Caki2 (cell line): ENCODE data around the gene CENPV. TPM values are rescaled to one million over a fixed set of nuclear protein-coding genes. Genes with fewer than 3 reads are reported as not detected.
A peak's percentile ranks its signal among the peaks of the same experiment; 100 is the strongest.

Experiments used
- DNase-seq: peaks from one replicate; pipeline ENCODE4 v3.0.0-alpha.2; 2015; ENCODE audit warnings: low read depth
- in situ Hi-C: cut with HindIII; loops from 2 replicates; pipeline ENCODE4 v1.10.0; 2016; ENCODE audit warnings: low sequenced_read_pairs, low pct_unique_long_range_greater_than_20kb, mixed read lengths
- total RNA-seq: library from RNA; depleted of rRNA; stranded (reverse); fragments of >200 nt; shearing (Covaris generic); gene quantifications from 2 replicates; pipeline ENCODE4 v1.2.3, GENCODE V29; 2014; ENCODE audit warnings: low replicate concordance

Gene CENPV
- total RNA-seq, 1 experiment from 2014 or later: 87.5 TPM

DNA sequence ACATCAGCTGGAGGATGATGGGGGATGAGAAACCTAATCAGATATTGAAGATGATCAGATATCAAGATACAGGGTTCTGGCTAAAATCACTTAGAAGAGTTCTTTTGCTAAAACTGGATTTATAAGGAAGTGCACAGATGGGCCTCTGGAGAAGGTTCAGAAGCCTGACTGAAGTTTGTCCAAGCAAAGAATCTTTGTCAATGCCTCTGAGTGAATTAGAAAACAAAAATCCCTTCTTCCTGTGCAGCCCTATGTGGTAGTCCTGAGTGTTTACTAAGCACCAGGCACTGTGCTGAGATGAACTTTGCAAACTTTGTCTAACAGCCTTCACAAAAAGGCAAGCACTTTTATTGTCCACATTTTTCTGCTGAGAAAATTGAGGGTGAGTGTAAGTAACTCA is 11.4 kb upstream of the CENPV start:
- no peak for DNase-seq
- in situ Hi-C loops: no loop called here

DNA sequence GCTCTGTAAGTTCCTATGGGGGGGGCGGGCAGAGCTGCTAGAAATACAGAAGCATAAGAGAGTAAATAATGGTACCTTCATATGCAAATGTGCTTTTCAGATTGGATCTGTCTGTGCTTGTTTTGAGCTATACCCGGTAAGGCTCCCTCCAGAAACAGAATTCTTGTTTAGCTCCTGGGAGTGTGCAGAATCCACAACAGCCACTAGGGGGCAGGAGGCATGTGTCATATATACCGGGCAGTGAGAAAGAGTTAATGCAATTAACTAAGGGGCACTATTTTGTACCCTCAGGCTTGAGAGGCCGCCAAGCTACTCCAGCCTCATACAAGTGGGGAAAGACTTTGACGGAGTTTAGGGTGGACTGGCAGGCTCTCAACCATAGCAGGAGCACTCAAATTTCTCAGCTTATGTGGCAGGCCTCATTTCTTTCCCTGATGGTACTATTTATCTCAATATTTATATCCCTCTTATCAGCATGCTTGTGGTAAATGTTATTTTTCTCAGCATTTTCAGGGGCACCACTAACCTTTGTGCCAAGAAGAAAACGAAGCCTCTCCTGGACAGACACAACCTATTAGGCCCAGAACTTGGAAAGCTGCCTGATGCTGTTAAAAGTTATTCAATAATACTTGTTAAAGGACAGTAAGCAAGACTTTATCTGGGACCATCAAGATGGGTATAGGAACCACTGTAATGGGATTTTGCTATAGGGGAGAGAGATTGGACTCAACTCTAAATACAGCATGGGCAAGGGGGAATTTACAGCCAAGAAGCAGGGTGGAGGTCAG is 10.7 kb upstream of the CENPV start:
- peak; percentile 46 for DNase-seq
- in situ Hi-C loops: no loop called here

DNA sequence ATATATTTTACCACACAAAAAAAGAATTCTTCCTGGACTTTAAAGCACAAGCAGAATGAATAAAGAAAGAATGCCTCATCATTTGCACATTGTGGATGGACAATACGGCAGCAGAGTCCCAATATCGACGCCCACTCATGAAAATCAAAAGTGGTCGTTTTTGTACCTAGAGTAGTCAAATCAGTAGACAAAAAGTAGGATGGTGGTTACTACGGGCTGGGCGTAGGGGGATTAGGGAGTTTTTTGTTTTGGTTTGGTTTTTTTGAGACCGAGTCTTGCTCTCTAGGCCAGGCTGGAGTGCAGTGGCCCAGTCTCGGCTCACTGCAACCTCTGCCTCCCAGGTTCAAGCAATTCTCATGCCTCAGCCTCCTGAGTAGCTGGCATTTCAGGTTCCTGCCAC is 8.6 kb upstream of the CENPV start:
- in situ Hi-C loops: no loop called here
- DNase-seq: no peak

- in situ Hi-C loops: no loop called here
- DNase-seq: no peak
Observed at GRCh38 chr17:16358394-16358793, 5.1 kb upstream of the CENPV start.

GRCh38 chr17:16354585-16354984 is 1.3 kb upstream of the CENPV start:
- no peak for DNase-seq
- in situ Hi-C loops: no loop called here

DNA sequence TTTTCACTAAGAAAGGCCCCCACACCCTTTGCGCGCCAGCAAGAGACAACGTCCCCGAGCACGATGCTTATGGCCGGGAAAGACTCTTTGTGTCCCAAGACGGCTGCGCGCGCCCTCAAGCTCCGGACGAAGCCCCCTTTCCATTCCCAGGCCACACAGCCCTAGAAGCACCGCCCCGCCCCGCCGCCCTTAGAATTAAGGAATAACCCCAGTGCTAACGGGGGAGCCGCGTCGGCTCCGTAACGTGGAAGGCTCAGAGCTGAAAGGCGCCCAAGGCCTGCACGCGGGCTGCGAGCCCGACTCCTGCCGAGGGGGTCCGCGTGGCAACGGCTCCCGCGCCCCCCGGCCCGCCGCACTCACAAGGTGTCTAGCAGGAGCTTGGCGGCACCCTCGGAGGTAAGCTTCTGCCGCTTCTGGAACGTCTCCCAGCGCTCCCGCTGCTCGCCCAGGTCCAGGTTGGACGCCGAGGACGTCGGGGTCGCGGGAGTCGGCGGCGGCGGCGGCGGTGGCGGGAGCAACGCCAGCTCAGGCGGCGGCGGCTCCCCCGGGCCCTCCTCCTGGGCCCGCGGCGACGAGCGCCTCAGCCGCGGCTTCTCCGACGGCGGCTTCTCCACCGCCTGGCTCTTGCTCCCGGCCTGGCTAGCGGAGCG is 477 bp downstream of the CENPV start:
- in situ Hi-C loops: no loop called here

DNA sequence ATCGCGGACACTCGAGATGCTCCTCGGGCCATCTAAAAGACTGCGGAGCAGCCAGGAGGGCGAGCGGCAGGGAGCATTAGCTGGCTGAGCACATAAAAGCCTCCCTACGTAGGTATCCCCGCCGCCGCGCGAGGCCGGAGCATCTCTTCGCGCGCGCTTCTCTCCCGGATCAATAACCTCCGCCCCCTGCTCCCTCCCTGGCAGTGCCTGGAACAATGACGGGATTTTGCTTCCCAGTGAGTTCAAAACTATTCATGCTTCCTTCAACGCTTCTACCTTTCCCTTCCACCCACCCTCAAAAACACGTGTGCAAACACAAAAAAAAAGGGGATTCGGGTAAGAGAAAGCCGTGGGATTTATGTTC is 984 bp downstream of the CENPV start:
- peak; percentile 6 for DNase-seq
- in situ Hi-C loops: no loop called here

More for the DNA sequence above, 477 bp downstream of the CENPV start:
- peak; percentile 60 for DNase-seq

DNA sequence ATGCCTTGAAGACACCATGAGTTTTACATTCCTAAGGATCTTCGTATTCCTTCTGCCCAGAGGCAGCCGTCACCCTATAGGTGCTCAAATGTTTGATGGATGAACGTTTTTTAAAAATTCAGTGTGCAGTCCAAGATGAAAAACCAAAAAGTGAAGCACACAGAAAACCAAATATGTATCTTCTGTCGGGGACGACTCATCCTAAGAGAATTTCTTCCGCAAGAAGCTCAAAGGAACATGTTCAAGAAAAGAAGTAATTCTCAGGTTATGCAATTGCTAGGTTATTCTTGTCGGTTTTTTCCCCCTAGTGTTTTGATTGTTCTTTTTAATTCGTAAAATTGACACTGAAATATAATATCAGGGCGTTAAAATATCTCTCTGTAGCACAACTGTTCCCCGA is 1.4 kb downstream of the CENPV start:
- in situ Hi-C loops: no loop called here
- DNase-seq: no peak

DNA sequence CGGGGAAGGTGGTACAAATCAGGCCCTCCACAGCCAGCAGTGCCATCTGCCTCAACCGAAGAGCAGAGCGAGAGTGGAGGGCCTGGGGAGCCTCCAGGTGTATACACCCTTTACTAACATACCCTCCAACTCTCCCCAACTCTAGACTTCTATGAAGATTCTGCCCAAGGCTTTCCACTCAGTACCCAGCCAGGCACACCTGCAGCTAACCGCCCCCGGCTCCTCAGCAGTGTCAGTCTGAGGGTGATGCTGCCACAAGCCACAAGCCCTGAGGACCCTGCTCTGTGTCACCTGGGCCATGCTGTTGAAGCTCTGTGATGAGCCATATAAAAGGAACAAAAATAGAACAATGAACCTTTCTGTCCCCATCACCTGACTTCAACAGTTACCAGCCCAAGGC is 3.8 kb downstream of the CENPV start:
- in situ Hi-C loops: no loop called here
- no peak for DNase-seq

DNA sequence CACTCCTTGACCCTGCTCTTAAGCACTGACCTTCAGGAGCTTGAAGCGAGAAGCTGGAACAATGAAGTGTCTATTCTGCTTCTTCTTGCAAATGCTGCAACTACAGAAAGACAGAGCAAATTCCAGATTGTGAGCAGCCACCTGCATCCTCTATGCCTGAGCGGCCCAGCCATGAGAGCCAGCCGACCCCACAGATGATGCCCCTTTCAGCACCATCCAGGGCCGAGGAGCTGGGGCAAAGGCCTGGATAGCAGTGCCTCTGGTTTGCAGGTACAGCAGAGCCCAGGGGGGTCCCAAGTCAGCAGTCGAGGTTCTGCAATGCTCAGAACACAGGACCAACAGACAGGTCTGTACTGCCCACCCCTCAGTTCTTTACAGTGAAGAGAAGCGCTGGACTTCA is 4.7 kb downstream of the CENPV start:
- in situ Hi-C loops: no loop called here
- DNase-seq: no peak

DNA sequence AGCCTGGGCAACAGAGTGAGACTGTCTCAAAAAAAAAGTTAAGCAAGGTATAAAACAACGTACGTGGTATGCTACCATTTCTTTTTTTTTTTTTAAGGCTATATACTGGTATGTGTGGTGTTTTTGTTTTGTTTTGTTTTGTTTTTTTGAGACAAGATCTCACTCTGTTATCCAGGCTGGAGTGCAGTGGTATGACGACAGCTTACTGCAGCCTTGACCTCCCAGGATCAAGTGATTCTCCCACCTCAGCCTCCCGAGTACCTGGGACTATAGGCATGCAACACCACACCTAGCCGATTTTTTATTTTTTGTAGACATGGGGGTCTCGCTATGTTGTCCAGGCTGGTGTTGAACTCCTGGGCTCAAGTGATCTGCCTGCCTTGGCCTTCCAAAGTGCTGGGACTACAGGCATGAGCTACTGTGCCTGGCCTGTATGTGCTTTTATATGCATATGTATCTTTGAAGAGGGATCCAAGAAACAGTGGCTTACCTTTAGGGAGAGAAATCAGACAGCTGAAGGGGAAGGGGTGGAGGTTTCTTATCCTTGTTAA is 6.5 kb downstream of the CENPV start:
- in situ Hi-C loops: no loop called here
- DNase-seq: no peak

DNA sequence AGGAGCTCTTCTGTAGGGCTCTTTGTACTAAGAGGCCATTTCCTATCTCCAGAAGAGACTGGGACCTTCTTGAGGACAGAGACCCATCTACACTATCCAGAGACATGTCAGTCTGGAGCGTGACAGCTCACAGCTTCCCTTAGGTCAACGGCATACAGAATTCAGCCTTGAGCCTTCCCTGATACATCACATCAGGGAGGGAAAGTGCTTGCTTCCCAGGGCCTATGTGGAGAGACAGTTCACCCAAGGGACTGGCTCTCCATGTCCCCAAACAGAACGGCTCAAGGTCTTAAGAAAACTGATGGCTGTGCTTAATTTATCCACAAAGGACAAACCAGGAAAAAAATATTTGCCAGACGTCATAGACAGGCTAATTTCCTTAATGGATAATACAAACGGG is 7.7 kb downstream of the CENPV start:
- in situ Hi-C loops: no loop called here
- no peak for DNase-seq

- in situ Hi-C loops: no loop called here
- no peak for DNase-seq
Observed at GRCh38 chr17:16343569-16343968, 9.7 kb downstream of the CENPV start.

GRCh38 chr17:16342979-16343378 is 10.3 kb downstream of the CENPV start:
- in situ Hi-C loops: no loop called here
- no peak for DNase-seq

- DNase-seq: no peak
- in situ Hi-C loops: no loop called here
Observed at GRCh38 chr17:16339959-16340358, 13.3 kb downstream of the CENPV start.

GRCh38 chr17:16339402-16339801 is 13.9 kb downstream of the CENPV start:
- DNase-seq: no peak
- in situ Hi-C loops: no loop called here

GRCh38 chr17:16338391-16338790 is 14.9 kb downstream of the CENPV start:
- in situ Hi-C loops: no loop called here
- DNase-seq: no peak

DNA sequence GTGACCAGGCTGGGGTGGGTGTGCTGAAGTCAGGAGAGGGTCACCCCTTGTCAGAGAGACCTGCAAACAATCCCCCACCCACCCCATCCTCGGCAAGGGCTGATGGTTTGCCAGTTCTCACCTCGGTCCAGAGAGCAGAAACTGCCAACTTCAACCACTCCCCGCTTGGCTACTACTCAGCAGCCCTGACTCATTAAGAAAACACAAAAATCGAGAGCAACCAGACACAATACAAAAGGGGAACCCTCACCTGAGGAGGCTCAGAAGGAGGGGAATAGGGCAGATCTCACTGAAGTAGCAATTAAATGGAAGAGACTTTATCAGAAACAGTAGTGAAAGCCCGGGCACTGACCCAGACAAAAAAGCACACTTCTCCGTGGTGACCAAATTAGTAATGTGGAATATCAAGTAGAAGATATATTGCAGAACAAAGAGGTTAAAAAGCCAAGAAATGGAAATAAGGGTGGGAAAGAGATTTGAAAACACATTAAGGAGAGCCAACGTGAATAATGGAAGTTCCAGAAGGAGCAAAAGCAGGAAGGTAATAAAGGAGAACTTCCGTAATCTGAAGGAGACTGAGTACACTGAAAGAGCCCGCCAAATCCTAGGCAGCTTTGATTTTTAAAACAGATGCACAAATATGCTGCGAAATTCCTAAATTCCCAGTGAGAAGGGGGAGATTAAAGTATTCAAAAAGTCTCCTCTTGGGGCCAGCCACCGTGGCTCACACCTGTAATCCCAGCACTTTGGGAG is 23.6 kb downstream of the CENPV start:
- in situ Hi-C loops: no loop called here
- DNase-seq: peak; percentile 83

- no peak for DNase-seq
- in situ Hi-C loops: no loop called here
Observed at GRCh38 chr17:16328997-16329396, 24.3 kb downstream of the CENPV start.
